CD1c-positive myeloid dendritic cell (primary cell): Measurements from ENCODE around the gene LRRC74B.
"Not testable (repeated sequence)": the region's sequence is repeated elsewhere in the genome, so short reads cannot be mapped to it uniquely, and the experiment has no call there.

ENCODE experiments used
- DNase-seq: peaks from one replicate; pipeline ENCODE4 v3.0.0-alpha.2; 2016; ENCODE audit errors: extremely low spot score

The LRRC74B gene

DNA sequence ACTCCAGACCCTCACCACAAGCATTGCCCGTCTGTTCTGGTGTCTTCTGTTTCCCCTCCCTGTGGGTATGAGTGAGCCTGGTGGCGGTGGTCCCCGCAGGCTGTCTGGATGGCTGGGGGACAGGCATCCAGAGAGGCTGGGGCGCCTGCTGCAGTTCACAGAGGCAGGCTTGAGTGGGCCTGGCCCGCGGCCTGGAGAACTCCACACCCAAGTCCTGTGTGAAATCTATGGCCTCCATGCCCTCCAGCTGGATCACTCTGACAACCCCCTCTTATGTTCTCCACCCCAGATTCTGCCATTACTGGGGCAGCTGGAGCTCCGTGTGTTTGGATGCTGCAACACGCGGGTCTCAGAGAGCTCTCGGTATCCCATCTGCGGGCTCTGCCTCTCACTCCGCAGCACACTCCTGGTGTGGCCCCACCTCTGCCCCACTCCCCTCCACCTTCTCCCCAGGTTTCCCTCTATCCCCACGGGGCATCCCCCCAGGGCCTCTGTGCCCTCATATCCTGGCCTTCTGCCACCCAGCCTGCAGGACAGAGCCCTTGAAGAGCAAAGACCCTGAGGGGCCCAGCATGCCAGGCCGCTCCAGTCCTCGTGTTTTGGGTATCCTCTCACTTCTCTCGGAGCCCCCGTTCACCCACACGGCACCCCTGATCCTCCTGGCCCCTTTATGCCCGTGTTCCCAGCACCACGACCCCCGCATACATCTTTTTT lies 31.3 kb downstream of the LRRC74B start:
- no peak for DNase-seq

DNA sequence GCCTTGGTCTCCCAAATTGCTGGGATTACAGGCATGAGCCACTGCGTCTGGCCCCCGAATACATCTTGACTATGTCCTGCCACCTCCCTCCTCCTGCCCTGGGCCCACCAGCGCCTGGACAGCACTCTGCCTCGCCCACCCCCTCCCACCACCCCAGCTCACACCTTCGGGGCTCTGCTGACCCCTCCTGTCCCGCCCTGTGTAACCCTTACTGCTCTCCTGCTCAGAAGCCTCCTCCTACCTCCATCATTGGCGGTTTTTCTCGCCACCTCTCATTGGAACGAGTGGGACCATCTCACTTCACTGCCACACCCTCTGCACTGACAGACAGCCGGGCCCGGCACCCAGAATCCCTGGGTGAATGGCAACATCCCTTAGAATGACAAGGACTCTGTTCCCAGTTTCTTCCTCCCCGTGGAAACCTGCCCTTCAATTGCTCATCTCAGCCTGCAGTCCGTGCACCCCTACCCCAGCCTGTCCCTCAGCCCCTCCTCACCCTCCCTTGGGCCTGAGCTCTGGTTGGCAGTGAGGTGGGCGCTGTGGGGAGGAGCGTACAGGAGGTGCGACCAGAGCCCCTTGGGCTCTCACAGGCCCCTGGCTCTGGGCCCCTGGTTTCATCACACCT lies 32.2 kb downstream of the LRRC74B start:
- no peak for DNase-seq

DNA sequence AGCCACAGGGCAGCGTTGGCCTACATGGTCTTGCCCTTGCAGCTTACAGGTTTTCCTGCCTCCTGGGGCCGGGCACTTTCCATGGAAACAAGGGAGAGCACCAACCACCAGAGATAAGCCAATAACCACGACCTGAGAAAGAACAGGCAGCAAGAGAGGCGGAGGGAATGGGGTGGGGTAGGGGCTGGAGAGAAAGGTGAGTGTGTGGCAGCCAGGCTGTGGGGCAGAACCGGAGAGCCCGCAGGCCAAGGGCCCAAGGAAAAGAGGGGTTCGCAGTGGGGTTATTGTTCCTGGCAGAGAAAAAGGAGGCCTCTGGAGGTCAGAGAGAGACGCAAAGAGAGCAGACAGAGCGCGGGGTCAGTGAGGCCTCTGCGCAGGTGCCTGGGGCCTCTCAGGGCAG lies 33.2 kb downstream of the LRRC74B start:
- DNase-seq: no peak

DNA sequence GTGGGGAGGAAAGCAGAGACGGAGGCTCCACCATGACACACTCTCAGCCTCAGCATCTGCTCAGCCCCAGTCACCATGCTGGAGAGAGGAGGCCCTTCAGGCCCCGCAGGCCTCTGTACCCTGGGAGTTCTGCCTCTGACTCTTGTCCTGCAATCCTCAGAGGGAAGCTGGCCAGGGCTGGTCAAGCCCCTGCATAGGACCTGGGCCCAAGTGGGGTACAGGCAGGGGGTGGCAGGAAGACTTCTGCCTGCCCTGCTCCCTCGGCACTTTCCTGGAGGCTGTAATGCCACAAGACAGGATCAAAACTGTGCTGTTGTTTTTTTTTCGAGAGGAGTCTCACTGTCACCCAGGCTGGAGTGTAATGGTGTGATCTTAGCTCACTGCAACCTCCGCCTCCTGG lies 33.7 kb downstream of the LRRC74B start:
- DNase-seq: no peak

DNA sequence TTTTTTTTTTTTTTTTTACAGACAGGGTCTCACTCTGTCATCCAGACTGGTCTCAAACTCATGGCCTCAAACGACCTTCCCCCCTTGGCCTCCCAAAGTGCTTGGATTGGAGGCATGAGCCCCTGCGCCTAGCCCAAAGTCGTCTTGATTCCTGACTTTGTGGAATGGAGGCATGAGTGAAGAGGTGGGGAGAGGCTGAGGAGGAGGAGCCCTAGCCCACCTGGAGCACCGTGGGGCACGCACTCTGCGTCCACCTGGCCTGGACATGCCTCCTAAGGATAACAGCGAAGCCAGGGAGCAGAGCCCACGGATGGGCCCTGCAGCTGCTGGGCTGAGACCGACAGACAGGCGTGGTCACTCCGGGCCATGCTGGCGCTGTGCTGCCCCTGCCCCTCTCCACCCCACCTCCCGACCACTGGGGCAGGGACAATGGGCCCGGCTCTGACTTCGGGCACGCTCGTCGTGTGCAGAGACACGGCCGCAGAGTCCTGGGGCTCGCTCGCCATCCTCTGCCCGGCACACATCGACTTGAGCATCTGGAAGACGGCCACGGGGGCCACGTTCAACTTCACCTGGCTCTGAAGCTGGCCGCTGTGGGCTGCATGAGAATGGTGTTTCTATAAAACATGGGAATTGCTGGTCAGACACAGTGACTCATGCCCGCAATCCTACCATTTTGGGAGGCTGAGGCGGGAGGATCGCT lies 34.8 kb downstream of the LRRC74B start:
- no peak for DNase-seq

DNA sequence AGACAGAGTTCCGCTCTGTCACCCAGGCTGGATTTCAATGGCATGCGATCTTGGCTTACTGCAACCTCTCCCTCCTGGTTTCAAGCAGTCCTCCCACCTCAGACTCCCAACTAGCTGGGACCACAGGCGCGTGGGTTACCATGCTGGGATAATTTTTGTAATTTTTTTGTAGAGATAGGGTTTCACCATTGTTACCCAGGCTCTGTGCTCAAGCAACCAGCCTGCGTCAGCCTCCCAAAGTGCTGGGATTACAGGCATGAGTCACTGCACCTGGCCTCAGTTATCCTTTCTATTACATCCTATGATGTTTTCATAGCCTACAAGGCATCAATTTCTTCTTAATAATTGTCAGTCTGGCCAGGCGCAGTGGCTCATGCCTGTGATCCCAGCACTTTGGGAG lies 36.5 kb downstream of the LRRC74B start:
- DNase-seq: no peak

DNA sequence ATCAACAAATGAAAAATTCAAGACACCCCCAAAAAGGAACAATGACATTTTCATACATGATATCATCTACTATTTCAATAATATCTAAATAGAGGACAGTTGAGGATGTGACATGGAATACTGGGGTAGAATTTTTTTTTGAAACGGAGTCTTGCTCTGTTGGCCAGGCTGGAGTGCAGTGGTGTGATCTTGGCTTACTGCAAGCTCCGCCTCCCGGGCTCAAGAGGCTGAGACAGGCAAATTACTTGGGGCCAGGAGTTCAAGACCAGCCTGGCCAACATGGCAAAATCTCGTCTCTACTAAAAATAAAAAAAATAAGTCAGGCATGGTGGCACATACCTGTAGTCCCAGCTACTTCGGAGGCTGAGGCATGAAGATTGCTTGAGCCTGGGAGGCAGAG lies 41.4 kb downstream of the LRRC74B start:
- no peak for DNase-seq

DNA sequence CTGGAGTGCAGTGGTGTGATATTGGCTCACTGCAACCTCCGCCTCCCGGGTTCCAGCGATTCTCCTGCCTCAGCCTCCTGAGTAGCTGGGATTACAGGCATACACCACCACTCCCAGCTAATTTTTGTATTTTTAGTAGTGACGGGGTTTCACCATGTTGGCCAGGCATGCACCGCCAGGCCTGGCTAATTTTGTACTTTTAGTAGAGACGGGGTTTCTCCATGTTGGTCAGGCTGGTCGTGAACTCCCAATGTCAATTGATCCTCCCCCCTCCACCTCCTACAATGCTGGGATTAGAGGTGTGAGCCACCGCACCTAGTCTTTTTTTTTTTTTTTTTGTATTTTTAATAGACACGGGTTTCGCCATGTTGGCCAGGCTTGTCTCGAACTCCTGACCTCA lies 42.2 kb downstream of the LRRC74B start:
- not testable (repeated sequence) for DNase-seq

DNA sequence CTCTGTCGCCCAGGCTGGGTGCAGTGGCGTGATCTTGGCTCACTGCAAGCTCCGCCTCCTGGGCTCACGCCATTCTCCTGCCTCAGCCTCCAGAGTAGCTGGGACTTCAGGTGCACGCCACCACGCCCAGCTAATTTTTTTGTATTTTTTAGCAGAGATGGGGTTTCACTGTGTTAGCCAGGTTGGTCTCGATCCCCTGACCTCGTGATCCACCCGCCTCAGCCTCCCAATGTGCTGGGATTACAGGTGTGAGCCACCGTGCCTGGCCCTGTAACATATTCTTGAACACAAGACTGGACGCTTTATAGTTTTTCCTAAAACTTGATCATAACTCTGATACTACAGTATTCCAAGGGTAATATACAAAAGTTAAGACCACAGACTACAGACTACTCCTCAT lies 45.5 kb downstream of the LRRC74B start:
- DNase-seq: not testable (repeated sequence)

DNA sequence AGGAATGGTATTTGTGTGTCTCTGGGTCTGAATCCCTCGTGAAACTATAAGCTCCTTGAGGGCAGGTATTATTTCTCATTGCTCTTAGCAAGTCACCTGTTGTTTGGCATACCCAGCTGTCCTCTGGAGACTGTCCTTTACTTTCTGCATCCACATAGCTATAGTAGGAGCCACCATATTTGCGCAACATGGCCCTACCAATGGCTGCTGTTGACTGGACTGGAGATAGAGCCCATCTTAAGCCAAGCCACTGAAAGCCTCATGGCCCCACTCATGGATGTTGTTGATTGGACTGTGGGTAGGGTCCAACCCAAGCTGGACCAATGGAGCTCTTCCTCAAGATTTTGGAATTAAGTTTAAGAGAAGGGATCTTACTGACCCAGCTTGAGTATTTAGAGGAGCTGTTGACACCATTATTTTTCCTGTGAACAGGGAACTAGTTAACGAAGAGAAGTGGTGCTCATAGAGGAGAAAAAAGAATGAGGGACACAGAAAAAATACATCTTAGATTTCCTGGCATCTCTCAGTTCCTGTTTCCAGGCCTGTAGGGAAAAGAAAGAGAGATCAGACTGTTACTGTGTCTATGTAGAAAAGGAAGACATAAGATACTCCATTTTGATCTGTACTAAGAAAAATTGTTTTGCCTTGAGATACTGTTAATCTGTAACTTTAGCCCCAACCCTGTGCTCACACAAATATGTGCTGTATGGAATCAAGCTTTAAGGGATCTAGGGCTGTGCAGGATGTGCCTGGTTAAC lies 47.2 kb downstream of the LRRC74B start:
- no peak for DNase-seq

DNA sequence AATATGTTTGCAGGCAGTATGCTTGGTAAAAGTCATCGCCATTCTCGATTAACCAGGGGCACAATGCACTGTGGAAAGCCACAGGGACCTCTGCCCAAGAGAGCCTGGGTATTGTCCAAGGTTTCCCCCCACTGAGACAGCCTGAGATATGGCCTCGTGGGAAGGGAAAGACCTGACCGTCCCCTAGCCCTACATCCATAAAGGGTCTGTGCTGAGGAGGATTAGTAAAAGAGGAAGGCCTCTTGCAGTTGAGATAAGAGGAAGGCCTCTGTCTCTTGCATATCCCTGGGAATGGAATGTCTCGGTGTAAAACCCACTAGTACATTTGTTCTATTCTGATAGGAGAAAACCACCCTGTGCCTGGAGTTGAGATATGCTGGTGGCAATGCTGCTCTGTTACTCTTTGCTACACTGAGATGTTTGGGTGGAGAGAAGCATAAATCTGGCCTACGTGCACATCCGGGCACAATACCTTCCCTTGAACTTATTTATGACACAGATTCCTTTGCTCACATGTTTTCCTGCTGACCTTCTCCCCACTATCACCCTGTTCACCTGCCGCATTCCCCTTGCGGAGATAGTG lies 47.9 kb downstream of the LRRC74B start:
- DNase-seq: not testable (repeated sequence)

DNA sequence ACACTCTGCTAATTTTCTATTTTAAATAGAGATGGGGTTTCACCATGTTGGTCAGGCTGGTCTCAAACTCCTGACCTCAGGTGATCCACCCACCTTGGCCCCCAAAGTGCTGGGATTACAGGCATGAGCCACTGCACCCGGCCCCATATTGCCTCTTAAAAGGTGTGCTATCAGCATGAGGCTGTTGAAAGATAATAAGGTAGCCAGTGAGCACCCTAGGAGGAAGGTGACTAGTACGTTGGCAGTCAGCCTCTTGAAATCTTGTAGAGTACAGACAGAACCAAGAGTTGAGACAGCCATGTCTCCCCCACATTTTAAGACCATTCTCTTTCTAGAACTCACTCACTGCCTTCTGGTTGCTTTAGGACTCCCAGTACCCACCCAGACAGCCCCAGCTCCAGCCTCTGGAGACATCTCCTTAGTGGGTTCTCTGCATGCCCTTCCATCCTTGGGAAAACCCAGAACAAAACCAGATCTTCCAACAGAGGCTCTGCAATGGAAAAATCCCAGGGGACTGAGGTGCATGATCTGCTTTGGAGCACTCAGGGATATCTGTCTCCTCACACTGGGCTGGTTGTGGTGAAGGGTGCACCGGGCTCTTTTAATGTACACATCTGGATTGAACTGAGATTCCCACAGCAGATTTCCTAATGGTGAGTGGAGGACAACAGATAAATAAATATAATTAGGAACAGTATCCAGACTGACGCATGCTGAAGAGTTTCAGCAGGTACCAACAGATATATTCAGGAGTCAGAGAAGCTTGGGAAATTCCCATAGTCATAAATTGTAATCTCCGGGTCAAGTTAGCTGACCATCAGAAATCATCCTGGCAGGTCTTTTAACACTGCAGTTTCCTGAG lies 49.4 kb downstream of the LRRC74B start:
- DNase-seq: no peak

DNA sequence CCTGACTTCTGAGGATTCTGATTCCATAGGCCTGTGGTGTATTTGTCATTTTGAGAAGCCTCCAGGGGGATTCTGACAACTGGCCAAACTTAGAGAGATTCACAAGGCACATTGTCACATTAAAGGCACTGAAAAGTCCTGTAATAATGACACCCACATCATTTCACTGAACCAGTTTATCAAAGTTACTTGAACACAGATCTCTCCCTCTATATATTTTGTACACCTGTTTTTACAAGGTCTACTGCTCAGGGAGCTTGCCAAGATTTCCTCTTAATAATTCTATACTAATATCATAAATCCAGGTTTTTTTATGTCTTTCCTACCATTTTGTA lies 50.0 kb downstream of the LRRC74B start:
- DNase-seq: no peak

DNA sequence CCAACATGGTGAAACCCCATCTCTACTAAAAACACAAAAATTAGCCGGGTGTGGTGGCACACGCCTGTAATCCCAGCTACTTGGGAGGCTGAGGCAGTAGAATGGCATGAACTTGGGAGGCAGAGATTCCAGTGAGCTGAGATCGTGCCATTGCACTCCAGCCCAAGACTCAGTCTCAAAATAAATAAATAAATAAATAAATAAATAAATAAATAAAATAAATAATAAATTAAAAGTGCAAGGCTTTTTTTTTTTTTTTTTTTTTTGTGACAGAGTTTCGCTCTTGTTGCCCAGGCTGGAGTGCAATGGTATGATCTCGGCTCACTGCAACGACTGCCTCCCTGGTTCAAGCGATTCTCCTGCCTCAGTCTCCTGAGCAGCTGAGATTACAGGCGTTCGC lies 51.1 kb downstream of the LRRC74B start:
- DNase-seq: not testable (repeated sequence)

DNA sequence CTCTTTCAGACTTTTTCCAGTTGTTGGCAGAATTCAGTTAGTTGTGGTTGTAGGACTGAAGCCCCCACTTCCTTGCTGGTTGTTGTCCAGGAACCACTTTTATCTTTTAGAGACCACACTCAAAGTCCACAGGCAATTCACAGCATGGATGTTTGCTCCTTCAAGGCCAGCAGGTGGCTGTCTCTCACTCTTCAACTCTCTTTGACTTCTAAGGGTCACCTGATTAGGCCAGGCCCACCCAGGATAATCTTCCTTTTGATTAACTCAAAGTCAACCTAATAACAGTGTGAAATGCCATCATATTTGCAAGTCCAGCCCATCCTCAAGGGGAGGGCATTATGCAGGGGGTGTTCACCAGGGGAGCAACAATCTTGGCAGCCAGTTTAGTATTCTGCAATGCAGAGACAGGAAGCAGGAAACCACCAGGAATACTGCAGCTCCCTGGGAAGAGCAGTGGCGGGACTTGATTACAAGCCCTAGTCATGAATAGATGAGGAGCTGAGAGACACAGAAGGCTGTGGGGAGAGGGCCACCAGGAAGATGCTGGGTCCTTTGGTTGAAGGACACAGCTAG lies 52.4 kb downstream of the LRRC74B start:
- DNase-seq: no peak

DNA sequence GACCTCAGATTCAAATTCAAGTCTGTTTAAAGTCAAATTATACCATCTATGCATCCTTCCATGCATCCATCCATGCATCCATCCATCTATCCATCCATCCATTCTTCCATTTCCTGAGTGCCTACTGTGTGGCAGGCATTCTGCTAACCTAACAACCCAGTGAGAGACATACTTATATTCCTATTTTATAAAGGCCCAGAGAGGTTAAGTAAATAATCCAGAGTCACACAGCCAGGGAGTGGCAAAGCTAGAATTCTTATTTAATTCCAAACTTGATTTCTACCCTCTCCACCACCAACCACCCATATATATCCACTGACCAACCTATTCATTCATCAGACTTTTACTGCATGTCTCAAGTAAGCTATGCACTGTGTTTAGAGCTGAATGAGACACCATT lies 53.8 kb downstream of the LRRC74B start:
- no peak for DNase-seq

DNA sequence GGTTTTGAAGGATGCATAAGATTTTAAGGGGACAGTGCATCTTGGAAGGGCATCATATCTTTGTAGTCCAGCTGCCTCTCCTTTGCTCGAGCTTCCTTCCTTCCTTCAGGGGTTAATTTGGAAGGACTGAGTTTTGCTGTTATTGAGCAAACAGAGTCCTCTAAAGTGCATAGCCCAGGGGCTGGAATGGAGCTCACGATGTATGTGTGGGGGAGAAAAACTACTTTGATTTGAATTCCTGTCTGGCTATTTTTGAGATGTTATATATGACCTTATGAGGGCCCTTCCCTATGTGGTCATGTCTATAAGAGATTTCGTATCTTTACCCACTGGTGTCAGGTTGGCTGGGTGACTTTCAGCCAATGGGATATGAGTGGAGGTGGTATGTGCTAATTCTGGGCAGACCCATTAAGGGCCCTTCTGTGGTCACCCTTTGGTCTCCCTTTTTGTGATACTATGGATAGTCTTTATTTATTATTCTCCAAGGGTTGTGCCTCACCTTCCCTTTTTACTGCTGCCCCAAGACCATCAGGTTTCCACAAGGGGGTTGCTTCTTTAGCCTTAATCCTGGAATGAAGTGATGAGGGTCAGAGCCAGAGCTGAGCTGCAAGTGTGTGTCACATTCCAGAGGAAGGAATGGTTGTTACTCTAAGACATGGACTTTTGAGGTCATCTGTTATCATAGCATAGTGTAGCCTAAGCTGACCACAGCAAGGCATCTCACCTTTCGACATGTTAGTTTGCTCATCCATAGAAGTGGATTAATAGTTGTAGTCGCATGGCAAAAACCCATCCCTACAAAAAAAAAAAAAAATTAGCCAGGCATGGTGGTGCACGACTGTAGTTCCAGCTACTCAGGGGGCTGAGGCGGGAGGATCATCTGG lies 54.6 kb downstream of the LRRC74B start:
- no peak for DNase-seq

DNA sequence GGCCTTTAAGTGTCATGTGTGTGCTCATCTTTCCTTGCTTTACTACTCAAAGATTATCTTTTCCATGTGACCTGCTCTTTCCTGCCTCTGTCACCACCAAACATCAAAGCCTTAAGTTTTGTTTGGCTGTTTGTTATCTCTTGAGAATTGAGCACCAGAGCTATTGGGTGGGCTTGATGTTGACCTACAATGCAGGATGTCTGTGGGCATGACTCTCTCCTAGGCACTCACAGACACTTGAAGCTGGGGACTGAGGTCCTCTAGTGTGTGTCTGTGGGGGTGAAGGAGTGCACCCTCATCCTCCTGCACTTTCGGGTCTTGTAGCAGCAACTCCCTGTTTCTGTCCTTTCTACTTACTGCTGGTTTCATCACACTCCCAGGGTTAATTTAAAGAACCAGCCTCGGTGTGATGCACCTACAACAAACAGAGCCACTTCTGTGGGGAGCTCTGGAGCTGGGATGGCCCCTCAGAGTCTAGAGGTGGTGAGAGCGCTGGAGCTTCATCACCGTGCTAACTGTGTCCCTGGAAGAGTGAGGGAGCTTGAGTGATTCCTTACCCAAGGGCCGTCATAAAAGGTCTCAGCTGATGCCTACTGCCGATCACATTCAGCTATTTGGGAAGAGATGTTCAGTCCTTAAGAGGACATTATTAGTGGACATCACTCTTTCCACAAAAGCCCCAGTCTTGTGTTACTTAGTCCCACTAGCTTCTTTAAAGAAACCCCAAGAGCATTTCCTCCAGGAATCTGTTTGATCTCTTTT lies 56.3 kb downstream of the LRRC74B start:
- DNase-seq: no peak

DNA sequence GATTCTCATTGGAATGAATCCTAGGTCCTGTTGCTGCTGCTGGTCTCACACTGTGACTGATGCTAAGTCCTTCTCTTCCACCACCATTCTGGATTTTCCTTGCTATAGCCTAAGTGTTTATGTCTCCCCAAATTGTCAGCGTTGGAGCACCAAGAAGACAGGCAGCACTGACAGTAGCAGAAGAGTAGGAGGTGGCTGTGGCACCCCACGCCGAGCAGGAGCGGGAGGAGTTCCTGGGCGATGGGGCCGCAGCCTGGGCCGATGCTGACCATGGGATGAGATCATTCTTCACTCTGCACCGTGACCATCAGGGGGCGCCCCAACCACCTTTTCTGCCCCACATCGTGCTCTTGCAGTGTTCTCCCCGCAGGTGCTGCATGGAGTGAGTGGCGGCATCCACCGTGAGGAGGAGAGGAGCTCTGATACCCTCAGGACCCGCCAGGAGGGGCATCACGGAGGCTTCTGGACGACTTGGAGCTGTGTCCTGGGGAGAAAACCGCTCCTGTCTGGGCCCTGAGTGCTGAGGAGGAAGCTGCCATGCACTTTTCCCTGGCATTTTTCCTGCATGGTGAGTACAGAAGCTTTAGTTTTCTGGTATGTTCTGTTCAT lies 57.0 kb downstream of the LRRC74B start:
- DNase-seq: peak; percentile 76
